Neural cell (in vitro differentiated cells): ENCODE data around the gene NUCB1. TPM values are rescaled to one million over a fixed set of nuclear protein-coding genes. Genes with fewer than 3 reads are reported as not detected.

Source experiments
- H2AFZ ChIP-seq: fragments of 200-600, 300-800 bp; sonication (generic), shearing (Covaris generic); 2 replicates; pipeline ENCODE4 v1.6.0; 2014; ENCODE audit warnings: low read depth, mild to moderate bottlenecking, antibody characterized with exemption, low read length, moderate library complexity
- H3F3A ChIP-seq: fragments of 200-600 bp; shearing (Covaris generic); 2 replicates; pipeline ENCODE4 v1.6.1; 2016; ENCODE audit warnings: mild to moderate bottlenecking, moderate library complexity, mixed read lengths, antibody characterized with exemption, low read length; ENCODE audit not compliant: insufficient read depth, poor library complexity, severe bottlenecking
- H3K27ac ChIP-seq: fragments of 200-600, 300-800 bp; sonication (generic), shearing (Covaris generic); 2 replicates; pipeline ENCODE4 v1.5.1; 2014; ENCODE audit warnings: mild to moderate bottlenecking, low read length, moderate library complexity
- H3K27me3 ChIP-seq: fragments of 300-800, 200-600 bp; sonication (generic), shearing (Covaris generic); 2 replicates; pipeline ENCODE4 v1.6.0; 2014; ENCODE audit warnings: mild to moderate bottlenecking, low read depth, low read length, moderate library complexity; ENCODE audit not compliant: insufficient read depth
- H3K36me3 ChIP-seq: fragments of 300-800, 200-600 bp; sonication (generic), shearing (Covaris generic); 2 replicates; pipeline ENCODE4 v1.5.1; 2014; ENCODE audit warnings: mild to moderate bottlenecking, antibody characterized with exemption, low read length, moderate library complexity; ENCODE audit not compliant: insufficient read depth
- H3K4me2 ChIP-seq: fragments of 300-800, 200-600 bp; sonication (generic), shearing (Covaris generic); 2 replicates; pipeline ENCODE4 v1.6.0; 2014; ENCODE audit warnings: mild to moderate bottlenecking, low read length
- H3K4me3 ChIP-seq: fragments of 300-800, 200-600 bp; sonication (generic), shearing (Covaris generic); 2 replicates; pipeline ENCODE4 v1.5.1; 2014; ENCODE audit warnings: mild to moderate bottlenecking, low read length, moderate library complexity
- H3K79me2 ChIP-seq: fragments of 200-600 bp; shearing (Covaris generic); replicated peaks from 2 replicates; pipeline ENCODE4 v1.6.0; 2014; ENCODE audit warnings: mild to moderate bottlenecking, low read length, moderate library complexity; ENCODE audit not compliant: insufficient read depth
- H3K9ac ChIP-seq: fragments of 300-800, 200-600 bp; sonication (generic), shearing (Covaris generic); 2 replicates; pipeline ENCODE4 v1.6.1; 2016; ENCODE audit warnings: mild to moderate bottlenecking, low read length, mixed read lengths
- H3K9me2 ChIP-seq: fragments of 200-600 bp; shearing (Covaris generic); 2 replicates; pipeline ENCODE4 v1.6.1; 2016; ENCODE audit warnings: mild to moderate bottlenecking, low read length, mixed read lengths; ENCODE audit not compliant: insufficient read depth
- H3K9me3 ChIP-seq: fragments of 200-600, 300-800 bp; sonication (generic), shearing (Covaris generic); 2 replicates; pipeline ENCODE4 v1.6.1; 2016; ENCODE audit warnings: mild to moderate bottlenecking, mixed run types, low read length, moderate library complexity, mixed read lengths
- H4K20me1 ChIP-seq: fragments of 200-600 bp; shearing (Covaris generic); 2 replicates; pipeline ENCODE4 v1.6.1; 2016; ENCODE audit warnings: mild to moderate bottlenecking, mixed run types; ENCODE audit not compliant: insufficient read depth
- CTCF ChIP-seq: fragments of 450-650 bp; IDR thresholded peaks from 2 replicates; pipeline ENCODE4 v1.5.1; 2014; ENCODE audit warnings: antibody characterized with exemption, mild to moderate bottlenecking, moderate library complexity; ENCODE audit not compliant: poor library complexity, severe bottlenecking
- EP300 ChIP-seq: fragments of 450-650 bp; conservative IDR thresholded peaks from 2 replicates; pipeline ENCODE4 v1.6.1; 2014; ENCODE audit warnings: antibody characterized with exemption, mild to moderate bottlenecking, moderate library complexity; ENCODE audit not compliant: poor library complexity, severe bottlenecking
- EZH2 ChIP-seq: fragments of 200-600, 300-800 bp; shearing (Covaris generic), sonication (generic); IDR thresholded peaks from 2 replicates; pipeline ENCODE4 v1.6.1; 2014; ENCODE audit warnings: antibody characterized with exemption, low read length, borderline replicate concordance, mild to moderate bottlenecking; ENCODE audit not compliant: insufficient read depth, poor library complexity, severe bottlenecking
- MXI1 ChIP-seq: fragments of 450-650 bp; conservative IDR thresholded peaks from 2 replicates; pipeline ENCODE4 v1.6.1; 2014; ENCODE audit warnings: antibody characterized with exemption, mild to moderate bottlenecking; ENCODE audit not compliant: poor library complexity, severe bottlenecking
- POLR2AphosphoS5 ChIP-seq: IDR thresholded peaks from 2 replicates; pipeline ENCODE4 v1.6.1; 2012
- RAD21 ChIP-seq: fragments of 450-650 bp; conservative IDR thresholded peaks from 2 replicates; pipeline ENCODE4 v1.6.1; 2014; ENCODE audit warnings: antibody characterized with exemption, mild to moderate bottlenecking, moderate library complexity
- SMC3 ChIP-seq: fragments of 450-650 bp; conservative IDR thresholded peaks from 2 replicates; pipeline ENCODE4 v1.6.1; 2014; ENCODE audit warnings: antibody characterized with exemption, mild to moderate bottlenecking, moderate library complexity; ENCODE audit not compliant: poor library complexity
- TAF1 ChIP-seq: IDR thresholded peaks from 2 replicates; pipeline ENCODE4 v1.6.1; 2012; ENCODE audit warnings: low read depth
- polyA plus RNA-seq: library from polyadenylated mRNA; depleted of rRNA; stranded (reverse); fragments of >200 nt; gene quantifications from 2 replicates; pipeline ENCODE4 v1.2.3, GENCODE V29; 2014
- TF ChIP-seq, protein P1 (sequence below): IDR thresholded peaks from 2 replicates; pipeline ENCODE4 v1.6.1; 2012; ENCODE audit warnings: borderline replicate concordance

The NUCB1 gene
- polyA plus RNA-seq, 1 donor from 2014 or later: 80.0 TPM

GRCh38 chr19:48915757-48916156 is 15.6 kb downstream of the NUCB1 start:
- Histone ChIP-seq H2AFZ (no peak overlapping the region), H3K9ac (no peak overlapping the region), H3K79me2 (no peaks in the 10 kb centered on the region), H4K20me1 (no peaks in the 10 kb centered on the region), H3K9me3 (no peaks in the 10 kb centered on the region), H3K27ac (no peak overlapping the region), H3K4me3 (no peak overlapping the region), H3K27me3 (no peaks in the 10 kb centered on the region), H3K9me2 (no peaks in the 10 kb centered on the region), H3K4me2 (no peak overlapping the region), H3K36me3 (no peaks in the 10 kb centered on the region), H3F3A (no peaks in the 10 kb centered on the region)
- TF ChIP-seq EP300 (no peak), TAF1 (no peak), SMC3 (no peak), EZH2 (no peak), RAD21 (no peak), MXI1 (no peak), POLR2AphosphoS5 (no peak), CTCF (no peak)
- TF ChIP-seq, protein P1, sequence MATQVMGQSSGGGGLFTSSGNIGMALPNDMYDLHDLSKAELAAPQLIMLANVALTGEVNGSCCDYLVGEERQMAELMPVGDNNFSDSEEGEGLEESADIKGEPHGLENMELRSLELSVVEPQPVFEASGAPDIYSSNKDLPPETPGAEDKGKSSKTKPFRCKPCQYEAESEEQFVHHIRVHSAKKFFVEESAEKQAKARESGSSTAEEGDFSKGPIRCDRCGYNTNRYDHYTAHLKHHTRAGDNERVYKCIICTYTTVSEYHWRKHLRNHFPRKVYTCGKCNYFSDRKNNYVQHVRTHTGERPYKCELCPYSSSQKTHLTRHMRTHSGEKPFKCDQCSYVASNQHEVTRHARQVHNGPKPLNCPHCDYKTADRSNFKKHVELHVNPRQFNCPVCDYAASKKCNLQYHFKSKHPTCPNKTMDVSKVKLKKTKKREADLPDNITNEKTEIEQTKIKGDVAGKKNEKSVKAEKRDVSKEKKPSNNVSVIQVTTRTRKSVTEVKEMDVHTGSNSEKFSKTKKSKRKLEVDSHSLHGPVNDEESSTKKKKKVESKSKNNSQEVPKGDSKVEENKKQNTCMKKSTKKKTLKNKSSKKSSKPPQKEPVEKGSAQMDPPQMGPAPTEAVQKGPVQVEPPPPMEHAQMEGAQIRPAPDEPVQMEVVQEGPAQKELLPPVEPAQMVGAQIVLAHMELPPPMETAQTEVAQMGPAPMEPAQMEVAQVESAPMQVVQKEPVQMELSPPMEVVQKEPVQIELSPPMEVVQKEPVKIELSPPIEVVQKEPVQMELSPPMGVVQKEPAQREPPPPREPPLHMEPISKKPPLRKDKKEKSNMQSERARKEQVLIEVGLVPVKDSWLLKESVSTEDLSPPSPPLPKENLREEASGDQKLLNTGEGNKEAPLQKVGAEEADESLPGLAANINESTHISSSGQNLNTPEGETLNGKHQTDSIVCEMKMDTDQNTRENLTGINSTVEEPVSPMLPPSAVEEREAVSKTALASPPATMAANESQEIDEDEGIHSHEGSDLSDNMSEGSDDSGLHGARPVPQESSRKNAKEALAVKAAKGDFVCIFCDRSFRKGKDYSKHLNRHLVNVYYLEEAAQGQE: no peak

GRCh38 chr19:48918071-48918470 is 18.0 kb downstream of the NUCB1 start:
- Histone ChIP-seq H3K9me2 (no peaks in the 10 kb centered on the region), H3K27me3 (no peaks in the 10 kb centered on the region), H3K9me3 (no peaks in the 10 kb centered on the region), H3K9ac (no peak overlapping the region), H3K27ac (no peak overlapping the region), H3K36me3 (no peaks in the 10 kb centered on the region), H3F3A (no peaks in the 10 kb centered on the region), H3K4me3 (no peak overlapping the region), H4K20me1 (no peaks in the 10 kb centered on the region), H3K79me2 (no peaks in the 10 kb centered on the region), H3K4me2 (no peak overlapping the region), H2AFZ (no peak overlapping the region)
- TF ChIP-seq CTCF (no peak), POLR2AphosphoS5 (no peak), MXI1 (no peak), EP300 (no peak), RAD21 (no peak), EZH2 (no peak), TAF1 (no peak), SMC3 (no peak)
- TF ChIP-seq, protein P1: no peak
